Endothelial cell (in vitro differentiated cells): ENCODE measurements around the gene VIPR1. TPM values are rescaled to one million over a fixed set of nuclear protein-coding genes. Genes with fewer than 3 reads are reported as not detected.
A peak's percentile ranks its signal among the peaks of the same experiment; 100 is the strongest.

ENCODE experiments used
- DNase-seq: peaks from one replicate; pipeline ENCODE4 v3.0.0; 2021; ENCODE audit warnings: low spot score
- H3K27ac Mint-ChIP-seq: one replicate; pipeline ENCODE4 v1.8.0; 2021; ENCODE audit warnings: mixed read lengths, inconsistent platforms; ENCODE audit not compliant: unreplicated experiment
- H3K27me3 Mint-ChIP-seq: one replicate; pipeline ENCODE4 v1.8.0; 2021; ENCODE audit warnings: mild to moderate bottlenecking, moderate library complexity, mixed read lengths, inconsistent platforms; ENCODE audit not compliant: unreplicated experiment
- H3K36me3 Mint-ChIP-seq: one replicate; pipeline ENCODE4 v1.8.0; 2021; ENCODE audit warnings: mild to moderate bottlenecking, low read depth, mixed read lengths, inconsistent platforms; ENCODE audit not compliant: unreplicated experiment
- H3K4me1 Mint-ChIP-seq: one replicate; pipeline ENCODE4 v1.8.0; 2021; ENCODE audit warnings: mild to moderate bottlenecking, mixed read lengths, inconsistent platforms; ENCODE audit not compliant: unreplicated experiment
- H3K4me3 Mint-ChIP-seq: one replicate; pipeline ENCODE4 v1.8.0; 2021; ENCODE audit warnings: mild to moderate bottlenecking, mixed read lengths, inconsistent platforms; ENCODE audit not compliant: unreplicated experiment
- H3K9me3 Mint-ChIP-seq: one replicate; pipeline ENCODE4 v1.8.0; 2021; ENCODE audit warnings: mixed read lengths, inconsistent platforms; ENCODE audit not compliant: unreplicated experiment
- CTCF ChIP-seq: fragments of 200-600 bp; sonication (generic); IDR thresholded peaks from one replicate; pipeline ENCODE4 v1.5.0; 2021; ENCODE audit warnings: antibody characterized with exemption; ENCODE audit not compliant: unreplicated experiment
- total RNA-seq: library from RNA; stranded (reverse); fragmentation: NEBNext Ultra II Directional; extraction: Animal tissue kit (Norgen Biotek cat#: 25700); gene quantifications from one replicate; pipeline ENCODE4 v1.2.1, GENCODE V29; 2021; ENCODE audit not compliant: unreplicated experiment

Gene VIPR1
- total RNA-seq, 1 donor from 2014 or later, result 5.4 TPM

DNA sequence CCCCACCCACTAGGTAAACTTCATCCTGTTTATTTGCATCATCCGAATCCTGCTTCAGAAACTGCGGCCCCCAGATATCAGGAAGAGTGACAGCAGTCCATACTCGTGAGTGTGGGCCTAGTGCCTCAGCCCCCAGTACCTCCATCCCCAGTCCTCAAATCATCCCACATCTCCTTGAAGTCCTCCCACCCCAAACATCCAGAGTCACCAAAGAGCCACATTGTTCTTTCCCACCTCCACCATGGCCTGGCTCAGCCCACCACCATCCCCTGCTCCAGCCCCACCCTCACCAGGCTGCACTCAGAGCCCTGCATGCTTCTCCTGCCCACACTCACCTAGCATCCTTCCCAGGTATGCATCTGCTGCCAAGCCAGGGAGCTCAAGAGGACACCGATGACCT is 29.8 kb downstream of the VIPR1 start:
- TF ChIP-seq CTCF, result no peak
- no peak for DNase-seq
- Mint-ChIP-seq H3K9me3 (no peaks in the 10 kb centered on the region), H3K36me3 (peaks cover 5% of the 10 kb centered on the region), H3K4me3 (no peak overlapping the region), H3K27ac (no peak overlapping the region), H3K4me1 (peaks cover 18% of the 10 kb centered on the region), H3K27me3 (peaks cover 11% of the 10 kb centered on the region)

GRCh38 chr3:42533161-42533897 is 30.9 kb downstream of the VIPR1 start:
- Mint-ChIP-seq H3K27ac (no peak overlapping the region), H3K9me3 (no peaks in the 10 kb centered on the region), H3K4me3 (no peak overlapping the region), H3K36me3 (peaks cover 5% of the 10 kb centered on the region), H3K27me3 (peaks cover 11% of the 10 kb centered on the region), H3K4me1 (peaks cover 19% of the 10 kb centered on the region)
- DNase-seq, result no peak
- no peak for TF ChIP-seq CTCF

DNA sequence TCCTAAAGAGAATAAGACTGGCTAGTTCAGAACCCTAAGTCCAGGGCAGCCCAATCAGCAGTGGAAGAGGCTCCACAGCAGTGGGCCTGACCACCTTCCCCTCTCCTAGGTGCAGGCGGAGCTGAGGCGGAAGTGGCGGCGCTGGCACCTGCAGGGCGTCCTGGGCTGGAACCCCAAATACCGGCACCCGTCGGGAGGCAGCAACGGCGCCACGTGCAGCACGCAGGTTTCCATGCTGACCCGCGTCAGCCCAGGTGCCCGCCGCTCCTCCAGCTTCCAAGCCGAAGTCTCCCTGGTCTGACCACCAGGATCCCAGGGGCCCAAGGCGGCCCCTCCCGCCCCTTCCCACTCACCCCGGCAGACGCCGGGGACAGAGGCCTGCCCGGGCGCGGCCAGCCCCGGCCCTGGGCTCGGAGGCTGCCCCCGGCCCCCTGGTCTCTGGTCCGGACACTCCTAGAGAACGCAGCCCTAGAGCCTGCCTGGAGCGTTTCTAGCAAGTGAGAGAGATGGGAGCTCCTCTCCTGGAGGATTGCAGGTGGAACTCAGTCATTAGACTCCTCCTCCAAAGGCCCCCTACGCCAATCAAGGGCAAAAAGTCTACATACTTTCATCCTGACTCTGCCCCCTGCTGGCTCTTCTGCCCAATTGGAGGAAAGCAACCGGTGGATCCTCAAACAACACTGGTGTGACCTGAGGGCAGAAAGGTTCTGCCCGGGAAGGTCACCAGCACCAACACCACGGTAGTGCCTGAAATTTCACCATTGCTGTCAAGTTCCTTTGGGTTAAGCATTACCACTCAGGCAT is 33.7 kb downstream of the VIPR1 start:
- peaks cover 6% of the 10 kb centered on the region for H3K27me3 Mint-ChIP-seq
- peaks cover 15% of the 10 kb centered on the region for H3K4me1 Mint-ChIP-seq
- H3K36me3 Mint-ChIP-seq, result no peaks in the 10 kb centered on the region
- H3K4me3 Mint-ChIP-seq, result no peak overlapping the region
- peak; percentile 62 for TF ChIP-seq CTCF
- H3K9me3 Mint-ChIP-seq, result no peaks in the 10 kb centered on the region
- no peak overlapping the region for H3K27ac Mint-ChIP-seq
- peak; percentile 47 for DNase-seq

DNA sequence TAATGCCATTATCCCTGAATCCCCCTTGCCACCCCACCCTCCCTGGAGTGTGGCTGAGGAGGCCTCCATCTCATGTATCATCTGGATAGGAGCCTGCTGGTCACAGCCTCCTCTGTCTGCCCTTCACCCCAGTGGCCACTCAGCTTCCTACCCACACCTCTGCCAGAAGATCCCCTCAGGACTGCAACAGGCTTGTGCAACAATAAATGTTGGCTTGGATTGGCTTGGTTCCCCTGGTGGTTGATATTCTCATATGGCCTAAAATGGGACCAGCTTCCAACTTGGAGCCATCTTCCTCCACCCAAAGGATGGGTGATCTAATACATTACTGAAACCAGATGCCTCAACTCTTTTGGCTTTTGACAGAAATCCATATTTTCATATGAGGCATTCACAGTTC is 34.9 kb downstream of the VIPR1 start:
- no peak overlapping the region for H3K4me3 Mint-ChIP-seq
- H3K27me3 Mint-ChIP-seq, result peaks cover 5% of the 10 kb centered on the region
- no peak overlapping the region for H3K27ac Mint-ChIP-seq
- no peaks in the 10 kb centered on the region for H3K9me3 Mint-ChIP-seq
- no peak for TF ChIP-seq CTCF
- H3K36me3 Mint-ChIP-seq, result no peaks in the 10 kb centered on the region
- DNase-seq, result no peak
- peaks cover 16% of the 10 kb centered on the region for H3K4me1 Mint-ChIP-seq
